T-helper 17 cell (primary cell): Measurements from ENCODE around the gene ABLIM2. TPM values are rescaled to one million over a fixed set of nuclear protein-coding genes. Genes with fewer than 3 reads are reported as not detected.
"Not testable (repeated sequence)": the region's sequence is repeated elsewhere in the genome, so short reads cannot be mapped to it uniquely, and the experiment has no call there.

Experiments used
- ATAC-seq: fragments of 150-1000 bp; cut with Tn5 transposase; 2 replicates; pipeline ENCODE4 v1.10.0; 2021; ENCODE audit warnings: mild to moderate bottlenecking, moderate library complexity
- DNase-seq, 3 donors: peaks; one replicate each; pipeline versions ENCODE4 v3.0.0 to v3.0.0-alpha.2; 2020 to 2021
- H3K9me3 ChIP-seq: one replicate; pipeline ENCODE4 v1.7.0; 2013; ENCODE audit warnings: low read length, mild to moderate bottlenecking; ENCODE audit not compliant: control insufficient read depth, poor library complexity, severe bottlenecking
- H3K27ac Mint-ChIP-seq: one replicate; pipeline ENCODE4 v1.8.0; 2022; ENCODE audit warnings: mild to moderate bottlenecking, moderate library complexity, mixed read lengths
- H3K27me3 Mint-ChIP-seq: one replicate; pipeline ENCODE4 v1.8.0; 2022; ENCODE audit warnings: mixed read lengths
- H3K36me3 Mint-ChIP-seq: one replicate; pipeline ENCODE4 v1.8.0; 2022; ENCODE audit warnings: low read depth, mixed read lengths
- H3K4me1 Mint-ChIP-seq: one replicate; pipeline ENCODE4 v1.8.0; 2022; ENCODE audit warnings: mild to moderate bottlenecking, mixed read lengths
- H3K4me3 Mint-ChIP-seq: one replicate; pipeline ENCODE4 v1.8.0; 2022; ENCODE audit warnings: mild to moderate bottlenecking, moderate library complexity, mixed read lengths
- total RNA-seq, 4 donors: library from RNA in 2 of 4; stranded (reverse) in 2 of 4; gene quantifications; one replicate each; pipeline ENCODE4 v1.2.3 and lab custom pipeline; 2022 to 2026

Gene ABLIM2
- total RNA-seq, 2 donors from 2014 or later: 4.1 to 4.3 TPM

DNA sequence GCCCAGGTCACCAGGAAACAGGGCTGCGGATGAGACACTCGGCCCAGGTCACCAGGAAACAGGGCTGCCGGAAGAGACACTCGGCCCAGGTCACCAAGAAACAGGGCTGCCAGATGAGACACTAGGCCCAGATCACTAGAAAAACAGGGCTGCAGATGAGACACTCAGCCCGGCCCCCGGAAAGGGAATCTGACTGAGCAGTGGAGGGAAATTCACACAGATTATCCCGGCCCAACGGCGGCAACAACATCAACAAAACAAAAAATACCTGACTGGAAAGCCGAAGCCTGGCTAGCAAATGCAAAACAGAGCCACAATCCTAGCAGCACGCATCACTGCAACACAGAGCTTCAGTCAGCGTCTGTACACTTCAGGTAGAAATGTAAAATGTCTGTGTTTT, 239.6 kb downstream of the ABLIM2 start:
- DNase-seq (no peak), ATAC-seq (no peak)
- Mint-ChIP-seq H3K27ac (no peak overlapping the region), H3K4me1 (peaks cover 32% of the 10 kb centered on the region), H3K36me3 (peaks cover 2% of the 10 kb centered on the region), H3K4me3 (no peak overlapping the region), H3K27me3 (no peaks in the 10 kb centered on the region)
- no peaks in the 10 kb centered on the region for H3K9me3 ChIP-seq

DNA sequence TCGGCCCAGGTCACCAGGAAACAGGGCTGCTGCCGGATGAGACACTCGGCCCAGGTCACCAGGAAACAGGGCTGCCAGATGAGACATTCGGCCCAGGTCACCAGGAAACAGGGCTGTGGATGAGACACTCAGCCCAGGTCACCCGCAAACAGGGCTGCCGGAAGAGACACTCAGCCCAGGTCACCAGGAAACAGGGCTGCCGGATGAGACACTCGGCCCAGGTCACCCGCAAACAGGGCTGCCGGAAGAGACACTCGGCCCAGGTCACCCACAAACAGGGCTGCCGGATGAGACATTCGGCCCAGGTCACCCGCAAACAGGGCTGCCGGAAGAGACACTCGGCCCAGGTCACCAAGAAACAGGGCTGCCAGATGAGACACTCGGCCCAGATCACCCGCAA, 240.4 kb downstream of the ABLIM2 start:
- not testable (repeated sequence) for DNase-seq, H3K9me3 ChIP-seq, H3K27ac Mint-ChIP-seq, H3K4me3 Mint-ChIP-seq, H3K27me3 Mint-ChIP-seq, H3K36me3 Mint-ChIP-seq, ATAC-seq
- H3K4me1 Mint-ChIP-seq: peaks cover 29% of the 10 kb centered on the region

DNA sequence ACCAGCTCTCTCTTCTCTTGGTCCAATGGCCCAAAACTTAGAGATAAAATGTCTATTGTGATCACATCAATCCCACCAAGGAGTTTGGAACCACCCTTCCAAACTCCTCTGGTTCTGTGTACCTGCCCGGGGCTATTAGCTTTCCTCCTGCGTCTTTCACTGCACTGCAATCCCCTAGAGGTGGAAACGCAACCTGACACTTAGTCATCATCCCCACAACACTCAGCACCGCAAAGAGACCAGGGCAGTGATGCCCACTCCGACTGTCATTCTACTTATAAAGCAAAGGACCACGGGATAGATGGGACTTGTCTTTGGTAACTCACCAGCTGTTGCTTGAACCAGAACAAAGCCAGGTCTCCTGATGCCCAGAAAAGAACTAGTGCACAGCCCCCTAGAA, 240.9 kb downstream of the ABLIM2 start:
- Mint-ChIP-seq H3K36me3 (peaks cover 2% of the 10 kb centered on the region), H3K4me1 (peaks cover 29% of the 10 kb centered on the region), H3K27ac (no peak overlapping the region), H3K27me3 (no peaks in the 10 kb centered on the region), H3K4me3 (no peak overlapping the region)
- no peak for DNase-seq
- H3K9me3 ChIP-seq: no peaks in the 10 kb centered on the region
- ATAC-seq: no peak

GRCh38 chr4:7915875-7916242, 242.8 kb downstream of the ABLIM2 start:
- Mint-ChIP-seq H3K4me1 (peaks cover 33% of the 10 kb centered on the region), H3K27ac (peak overlapping the region; percentile 24), H3K36me3 (peaks cover 2% of the 10 kb centered on the region), H3K4me3 (no peak overlapping the region), H3K27me3 (no peaks in the 10 kb centered on the region)
- DNase-seq (no peak), ATAC-seq (no peak)
- no peaks in the 10 kb centered on the region for H3K9me3 ChIP-seq

Other genes with a start within 250 kb of the ABLIM2 start
- 10 to 100 TPM; 17.6 to 26.7 TPM for gene AFAP1, start 219.0 kb downstream of the ABLIM2 start, total RNA-seq
- gene SH3TC1, start 40.5 kb upstream of the ABLIM2 start, total RNA-seq: 100 to 1,000 TPM; 134 TPM
- not detected for gene HTRA3, start 110.9 kb upstream of the ABLIM2 start, total RNA-seq